ENCODE results near the gene GPR152. TPM values are rescaled to one million over a fixed set of nuclear protein-coding genes. Genes with fewer than 3 reads are reported as not detected.
"Not testable (repeated sequence)": the region's sequence is repeated elsewhere in the genome, so short reads cannot be mapped to it uniquely, and the experiment has no call there.

The GPR152 gene
- total RNA-seq, 2 experiments from 2014 or later, result not detected

- Histone ChIP-seq H3K9me2 (ENCODE audit: insufficient read depth, low read length) (no peaks in the 10 kb centered on the region), H3K27ac (ENCODE audit: low read depth, low read length, poor library complexity, severe bottlenecking) (peak overlapping the region; percentile 87), H2AFZ (ENCODE audit: low read length) (no peak overlapping the region), H3K4me3 (ENCODE audit: low read depth, low read length, poor library complexity, severe bottlenecking) (peak overlapping the region; percentile 18), H3K9me3 (ENCODE audit: low read length) (no peaks in the 10 kb centered on the region), H3K4me2 (ENCODE audit: low read length) (peak overlapping the region; percentile 95), H4K20me1 (ENCODE audit: insufficient read depth, low read length) (no peaks in the 10 kb centered on the region), H3K79me2 (ENCODE audit: insufficient read depth, low read depth, low read length) (peaks cover 28% of the 10 kb centered on the region; the same call in 1 of the 2 replicates), H3K4me1 (ENCODE audit: insufficient read depth, low read length, poor library complexity, severe bottlenecking) (peaks cover 44% of the 10 kb centered on the region), H3K36me3 (ENCODE audit: insufficient read depth, low read length) (peaks cover 44% of the 10 kb centered on the region)
- BruUV-seq (replicated peaks), result no TSS peak
- intact Hi-C loops (cut with micrococcal nuclease; ENCODE audit: unreplicated experiment), result no loop called here
- TF ChIP-seq EZH2phosphoT487 (IDR thresholded peaks at IDR 0.05; ENCODE audit: borderline replicate concordance, low read depth, low read length), result no peak
- TF ChIP-seq, protein P1, sequence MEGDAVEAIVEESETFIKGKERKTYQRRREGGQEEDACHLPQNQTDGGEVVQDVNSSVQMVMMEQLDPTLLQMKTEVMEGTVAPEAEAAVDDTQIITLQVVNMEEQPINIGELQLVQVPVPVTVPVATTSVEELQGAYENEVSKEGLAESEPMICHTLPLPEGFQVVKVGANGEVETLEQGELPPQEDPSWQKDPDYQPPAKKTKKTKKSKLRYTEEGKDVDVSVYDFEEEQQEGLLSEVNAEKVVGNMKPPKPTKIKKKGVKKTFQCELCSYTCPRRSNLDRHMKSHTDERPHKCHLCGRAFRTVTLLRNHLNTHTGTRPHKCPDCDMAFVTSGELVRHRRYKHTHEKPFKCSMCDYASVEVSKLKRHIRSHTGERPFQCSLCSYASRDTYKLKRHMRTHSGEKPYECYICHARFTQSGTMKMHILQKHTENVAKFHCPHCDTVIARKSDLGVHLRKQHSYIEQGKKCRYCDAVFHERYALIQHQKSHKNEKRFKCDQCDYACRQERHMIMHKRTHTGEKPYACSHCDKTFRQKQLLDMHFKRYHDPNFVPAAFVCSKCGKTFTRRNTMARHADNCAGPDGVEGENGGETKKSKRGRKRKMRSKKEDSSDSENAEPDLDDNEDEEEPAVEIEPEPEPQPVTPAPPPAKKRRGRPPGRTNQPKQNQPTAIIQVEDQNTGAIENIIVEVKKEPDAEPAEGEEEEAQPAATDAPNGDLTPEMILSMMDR (conservative IDR thresholded peaks at IDR 0.05; ENCODE audit: low read length), result no peak
- ChIA-PET POLR2A (interaction anchor here (0.6 to 1.8 kb wide), 8 partner anchors 12 to 112 kb away, joined by 3 to 5 read pairs (median 3); no protein-coding TSS in a partner anchor), CTCF (ENCODE audit: unreplicated experiment) (no interaction called here)
- no peak for DNase-seq (ENCODE audit: low spot score)
Measured at GRCh38 chr11:67486481-67487195, 34.1 kb upstream of the GPR152 start.

DNA sequence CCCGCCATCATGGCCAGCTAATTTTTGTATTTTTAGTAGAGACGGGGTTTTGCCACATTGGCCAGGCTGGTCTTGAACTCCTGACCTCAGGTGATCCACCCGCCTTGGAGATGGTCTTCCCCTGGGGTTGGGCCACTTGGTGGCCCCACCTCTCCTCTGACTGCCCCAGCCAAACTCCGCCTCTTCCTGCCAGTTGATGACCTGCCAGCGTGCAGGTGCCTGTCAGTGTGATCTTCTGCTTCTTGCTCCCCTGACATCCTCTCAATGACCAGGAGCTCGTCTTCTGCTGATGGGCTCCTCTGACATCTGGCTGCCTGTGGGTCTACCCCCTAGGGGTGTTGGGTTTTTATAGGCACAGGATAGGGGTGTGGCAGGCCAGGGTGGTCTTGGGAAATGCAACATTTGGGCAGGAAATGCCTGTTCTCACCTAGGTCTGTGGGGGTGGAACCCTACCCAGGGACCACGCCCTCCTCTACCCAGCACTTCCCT lies 33.4 kb upstream of the GPR152 start:
- H4K20me1 ChIP-seq (ENCODE audit: insufficient read depth, low read length); H2AFZ ChIP-seq (ENCODE audit: low read length); BruUV-seq (replicated peaks); H3K9me2 ChIP-seq (ENCODE audit: insufficient read depth, low read length); CTCF ChIA-PET (ENCODE audit: unreplicated experiment); H3K9me3 ChIP-seq (ENCODE audit: low read length): not testable (repeated sequence)
- intact Hi-C loops (cut with micrococcal nuclease; ENCODE audit: unreplicated experiment), result loop anchor here (2.0 kb wide), 2 partner anchors 21 to 43 kb away; partner anchors contain the start of gene CORO1B
- H3K36me3 ChIP-seq (ENCODE audit: insufficient read depth, low read length), result peaks cover 38% of the 10 kb centered on the region
- peak; percentile 93 for DNase-seq (ENCODE audit: low spot score)
- H3K4me1 ChIP-seq (ENCODE audit: insufficient read depth, low read length, poor library complexity, severe bottlenecking), result peaks cover 44% of the 10 kb centered on the region
- peak overlapping the region; percentile 95 for H3K4me2 ChIP-seq (ENCODE audit: low read length)
- H3K27ac ChIP-seq (ENCODE audit: low read depth, low read length, poor library complexity, severe bottlenecking), result peak overlapping the region; percentile 87
- POLR2A ChIA-PET, result interaction anchor here (0.6 to 1.8 kb wide), 11 partner anchors 13 to 214 kb away, joined by 3 to 5 read pairs (median 3); partner anchors contain the start of gene PPP1CA
- H3K79me2 ChIP-seq (ENCODE audit: insufficient read depth, low read depth, low read length), result peaks cover 28% of the 10 kb centered on the region; the same call in 1 of the 2 replicates
- peak overlapping the region; percentile 71 for H3K4me3 ChIP-seq (ENCODE audit: low read depth, low read length, poor library complexity, severe bottlenecking)

GRCh38 chr11:67484847-67485311 lies 32.4 kb upstream of the GPR152 start:
- intact Hi-C loops (cut with micrococcal nuclease; ENCODE audit: unreplicated experiment), result loop anchor here (1.0 to 5.0 kb wide), 5 partner anchors 22 to 133 kb away; partner anchors contain the start of genes CORO1B, POLD4 and RAD9A
- Histone ChIP-seq H3K4me3 (ENCODE audit: low read depth, low read length, poor library complexity, severe bottlenecking) (peak overlapping the region; percentile 71), H3K4me1 (ENCODE audit: insufficient read depth, low read length, poor library complexity, severe bottlenecking) (peaks cover 44% of the 10 kb centered on the region), H3K36me3 (ENCODE audit: insufficient read depth, low read length) (peaks cover 28% of the 10 kb centered on the region), H3K9me3 (ENCODE audit: low read length) (no peaks in the 10 kb centered on the region), H2AFZ (ENCODE audit: low read length) (no peak overlapping the region; the same call in 1 of the 2 replicates), H3K27ac (ENCODE audit: low read depth, low read length, poor library complexity, severe bottlenecking) (peak overlapping the region; percentile 87), H4K20me1 (ENCODE audit: insufficient read depth, low read length) (no peaks in the 10 kb centered on the region), H3K79me2 (ENCODE audit: insufficient read depth, low read depth, low read length) (peaks cover 28% of the 10 kb centered on the region; the same call in 1 of the 2 replicates), H3K4me2 (ENCODE audit: low read length) (peak overlapping the region; percentile 95), H3K9me2 (ENCODE audit: insufficient read depth, low read length) (no peaks in the 10 kb centered on the region)
- POLR2A ChIA-PET, result interaction anchor here (0.5 to 1.8 kb wide), 12 partner anchors 14 to 781 kb away, joined by 3 to 7 read pairs (median 4); partner anchors contain the start of genes CABP4, CORO1B, PPP1CA and TBC1D10C
- CTCF ChIA-PET (ENCODE audit: unreplicated experiment), result interaction anchor here (1.4 kb wide), 1 partner anchor 45 kb away, joined by 3 read pairs; no protein-coding TSS in a partner anchor
- peak; percentile 85 for DNase-seq (ENCODE audit: low spot score)
- BruUV-seq (replicated peaks), result no TSS peak
- TF ChIP-seq EZH2phosphoT487 (IDR thresholded peaks at IDR 0.05; ENCODE audit: borderline replicate concordance, low read depth, low read length), result no peak
- TF ChIP-seq, protein P1 (conservative IDR thresholded peaks at IDR 0.05; ENCODE audit: low read length), result peak; percentile 55
